Brain microvascular endothelial cell (primary cell): ENCODE results near the gene LIN37.

Experiments used
- DNase-seq: peaks from one replicate; pipeline ENCODE4 v3.0.0-alpha.2; 2020
- H3K27ac ChIP-seq: fragments of 250-450 bp; sonication (Bioruptor Pico); 2 replicates; pipeline ENCODE4 v1.5.1; 2020; ENCODE audit warnings: mild to moderate bottlenecking, moderate library complexity
- H3K27me3 ChIP-seq: fragments of 250-450 bp; sonication (Bioruptor Pico); replicated peaks from 2 replicates; pipeline ENCODE4 v1.5.1; 2020; ENCODE audit warnings: mild to moderate bottlenecking
- H3K36me3 ChIP-seq: fragments of 250-450 bp; sonication (Bioruptor Pico); replicated peaks from 2 replicates; pipeline ENCODE4 v1.5.1; 2020; ENCODE audit warnings: mild to moderate bottlenecking
- H3K4me3 ChIP-seq: 2 replicates; pipeline ENCODE4 v1.5.1; 2011; ENCODE audit warnings: low read depth, mild to moderate bottlenecking, control low read depth, low read length, moderate library complexity
- CTCF ChIP-seq: IDR thresholded peaks from 2 replicates; pipeline ENCODE4 v1.5.1; 2011; ENCODE audit warnings: low read depth, mild to moderate bottlenecking, moderate library complexity, low read length, control low read depth, inconsistent platforms; ENCODE audit errors: missing control alignments
- in situ Hi-C: cut with HindIII; loops from 2 replicates; pipeline ENCODE4 v1.10.0; 2017; ENCODE audit warnings: low sequenced_read_pairs, low pct_ligation_motif_present

LIN37 gene

DNA sequence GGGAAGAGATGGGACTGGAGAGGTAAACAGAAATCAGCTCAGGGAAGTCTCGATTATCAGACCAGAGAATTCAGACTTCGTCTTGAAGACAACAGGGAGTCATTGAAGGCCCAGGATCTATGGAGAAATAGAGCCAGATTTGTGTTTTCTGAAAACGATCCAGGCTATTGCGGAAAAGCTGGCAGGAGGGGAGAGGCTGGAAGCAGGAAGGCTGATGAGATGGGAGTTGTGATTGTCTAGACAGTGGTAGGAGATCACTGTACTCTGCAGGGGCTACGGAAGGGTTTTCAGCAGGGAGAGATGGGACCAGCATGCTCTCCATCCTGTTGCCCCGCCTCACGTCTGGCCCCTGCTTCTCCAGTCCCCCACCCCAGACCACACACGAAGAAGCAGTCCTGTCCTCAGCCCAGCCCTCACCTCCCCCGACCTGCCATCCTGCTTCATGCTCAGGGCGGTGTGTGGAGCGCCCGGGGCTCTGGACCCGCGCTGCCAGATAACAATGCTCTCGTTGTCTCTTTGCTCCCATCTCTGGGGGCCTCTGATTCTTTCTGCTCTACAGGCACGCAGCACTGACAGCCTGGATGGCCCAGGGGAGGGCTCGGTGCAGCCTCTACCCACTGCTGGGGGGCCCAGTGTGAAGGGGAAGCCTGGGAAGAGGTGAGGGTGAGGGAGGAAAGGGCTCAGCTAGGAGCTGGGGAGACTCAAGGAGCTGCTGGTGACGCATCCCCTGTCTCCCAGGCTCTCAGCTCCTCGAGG lies 28.9 kb downstream of the LIN37 start:
- in situ Hi-C loops = no loop called here

GRCh38 chr19:35777961-35778360 lies 29.6 kb downstream of the LIN37 start:
- H3K27ac ChIP-seq = no peak overlapping the region
- no peak overlapping the region for H3K4me3 ChIP-seq
- no peak for DNase-seq
- H3K27me3 ChIP-seq = no peaks in the 10 kb centered on the region
- TF ChIP-seq CTCF = no peak
- in situ Hi-C loops = no loop called here
- no peaks in the 10 kb centered on the region for H3K36me3 ChIP-seq

More for the DNA sequence above, 28.9 kb downstream of the LIN37 start:
- Histone ChIP-seq H3K27me3 (no peaks in the 10 kb centered on the region), H3K36me3 (no peaks in the 10 kb centered on the region), H3K4me3 (no peak overlapping the region), H3K27ac (no peak overlapping the region)
- no peak for TF ChIP-seq CTCF
- DNase-seq = no peak

- Histone ChIP-seq H3K36me3 (no peaks in the 10 kb centered on the region), H3K4me3 (no peak overlapping the region), H3K27ac (no peak overlapping the region), H3K27me3 (no peaks in the 10 kb centered on the region)
- no peak for TF ChIP-seq CTCF
- no peak for DNase-seq
- in situ Hi-C loops = no loop called here
Observed at GRCh38 chr19:35779033-35779432, 30.7 kb downstream of the LIN37 start.

DNA sequence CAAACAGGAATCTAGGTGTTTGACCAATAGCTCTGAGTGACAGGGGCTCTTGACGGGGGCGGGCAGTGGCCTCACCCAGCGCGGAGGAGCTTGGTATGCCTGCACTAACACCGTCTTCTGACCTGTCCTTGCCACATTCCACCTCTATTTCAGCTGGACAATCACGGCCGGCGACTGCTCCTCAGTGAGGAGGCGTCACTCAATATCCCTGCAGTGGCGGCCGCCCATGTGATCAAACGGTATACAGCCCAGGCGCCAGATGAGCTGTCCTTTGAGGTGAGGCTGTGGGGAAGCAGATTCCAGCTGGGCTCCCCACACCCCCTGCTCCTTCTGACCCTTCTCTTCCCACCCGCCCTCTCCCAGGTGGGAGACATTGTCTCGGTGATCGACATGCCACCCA lies 31.7 kb downstream of the LIN37 start:
- no peak for DNase-seq
- in situ Hi-C loops = no loop called here
- Histone ChIP-seq H3K27me3 (no peaks in the 10 kb centered on the region), H3K27ac (no peak overlapping the region), H3K4me3 (no peak overlapping the region), H3K36me3 (no peaks in the 10 kb centered on the region)
- TF ChIP-seq CTCF = no peak

GRCh38 chr19:35780717-35781116 lies 32.3 kb downstream of the LIN37 start:
- no peak for TF ChIP-seq CTCF
- no peaks in the 10 kb centered on the region for H3K36me3 ChIP-seq
- H3K27me3 ChIP-seq = no peaks in the 10 kb centered on the region
- DNase-seq = no peak
- in situ Hi-C loops = no loop called here
- H3K4me3 ChIP-seq = no peak overlapping the region
- H3K27ac ChIP-seq = no peak overlapping the region

GRCh38 chr19:35781650-35782049 lies 33.3 kb downstream of the LIN37 start:
- H3K4me3 ChIP-seq = no peak overlapping the region
- in situ Hi-C loops = no loop called here
- H3K27me3 ChIP-seq = no peaks in the 10 kb centered on the region
- DNase-seq = no peak
- H3K27ac ChIP-seq = no peak overlapping the region
- TF ChIP-seq CTCF = no peak
- no peaks in the 10 kb centered on the region for H3K36me3 ChIP-seq
